Measurements from ENCODE around the gene PDZRN4. TPM values are rescaled to one million over a fixed set of nuclear protein-coding genes. Genes with fewer than 3 reads are reported as not detected.
"Not testable (repeated sequence)": the region's sequence is repeated elsewhere in the genome, so short reads cannot be mapped to it uniquely, and the experiment has no call there.

The PDZRN4 gene
- total RNA-seq, 2 experiments from 2014 or later = not detected

GRCh38 chr12:41530441-41530840 lies 342.3 kb downstream of the PDZRN4 start:
- H3K27me3 Mint-ChIP-seq (ENCODE audit: low read depth) = peaks cover 2% of the 10 kb centered on the region
- no peak for DNase-seq
- CTCF ChIA-PET = no interaction called here
- no peak overlapping the region for H3K27ac Mint-ChIP-seq
- no peaks in the 10 kb centered on the region for H3K9me3 Mint-ChIP-seq (ENCODE audit: insufficient read depth)
- no peak overlapping the region for H3K4me3 Mint-ChIP-seq
- POLR2A ChIA-PET = no interaction called here
- H3K4me1 Mint-ChIP-seq (ENCODE audit: low read depth) = no peaks in the 10 kb centered on the region
- H3K36me3 Mint-ChIP-seq (ENCODE audit: low read depth) = no peaks in the 10 kb centered on the region
- ATAC-seq = no peak

- Mint-ChIP-seq H3K27me3 (ENCODE audit: low read depth) (peaks cover 2% of the 10 kb centered on the region), H3K36me3 (ENCODE audit: low read depth) (no peaks in the 10 kb centered on the region), H3K4me1 (ENCODE audit: low read depth) (no peaks in the 10 kb centered on the region), H3K27ac (no peak overlapping the region), H3K9me3 (ENCODE audit: insufficient read depth) (no peaks in the 10 kb centered on the region), H3K4me3 (no peak overlapping the region)
- CTCF ChIA-PET = no interaction called here
- no peak for ATAC-seq
- POLR2A ChIA-PET = no interaction called here
- no peak for DNase-seq
Observed at GRCh38 chr12:41531147-41531829, 343.2 kb downstream of the PDZRN4 start.

DNA sequence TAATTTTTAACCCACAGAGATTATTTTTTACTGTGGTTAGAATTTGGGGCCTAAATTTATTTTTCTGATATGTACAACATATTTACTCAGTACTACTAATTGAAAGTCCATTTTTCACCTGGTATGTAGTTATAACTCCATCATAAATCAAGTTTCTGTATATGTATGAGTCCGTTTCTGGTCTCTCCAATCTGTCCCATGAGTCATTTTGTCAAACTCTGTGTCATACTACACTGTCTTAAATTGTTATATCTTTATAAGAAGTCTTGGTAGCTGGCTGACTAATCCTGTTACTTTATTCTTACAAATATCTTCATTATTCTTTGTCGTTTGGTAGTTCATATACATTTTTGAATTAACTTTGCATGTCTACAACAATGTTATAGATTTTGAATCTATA lies 344.0 kb downstream of the PDZRN4 start:
- Mint-ChIP-seq H3K27ac (no peak overlapping the region), H3K36me3 (ENCODE audit: low read depth) (no peaks in the 10 kb centered on the region), H3K4me3 (no peak overlapping the region), H3K9me3 (ENCODE audit: insufficient read depth) (no peaks in the 10 kb centered on the region), H3K4me1 (ENCODE audit: low read depth) (no peaks in the 10 kb centered on the region), H3K27me3 (ENCODE audit: low read depth) (peaks cover 2% of the 10 kb centered on the region)
- no peak for ATAC-seq
- DNase-seq = no peak
- ChIA-PET POLR2A (no interaction called here), CTCF (no interaction called here)

GRCh38 chr12:41536813-41537490 lies 348.8 kb downstream of the PDZRN4 start:
- Mint-ChIP-seq H3K4me3 (no peak overlapping the region), H3K9me3 (ENCODE audit: insufficient read depth) (no peaks in the 10 kb centered on the region), H3K27me3 (ENCODE audit: low read depth) (no peaks in the 10 kb centered on the region), H3K36me3 (ENCODE audit: low read depth) (no peaks in the 10 kb centered on the region), H3K27ac (no peak overlapping the region), H3K4me1 (ENCODE audit: low read depth) (no peaks in the 10 kb centered on the region)
- ChIA-PET CTCF (no interaction called here), POLR2A (no interaction called here)
- ATAC-seq = no peak
- DNase-seq = no peak

DNA sequence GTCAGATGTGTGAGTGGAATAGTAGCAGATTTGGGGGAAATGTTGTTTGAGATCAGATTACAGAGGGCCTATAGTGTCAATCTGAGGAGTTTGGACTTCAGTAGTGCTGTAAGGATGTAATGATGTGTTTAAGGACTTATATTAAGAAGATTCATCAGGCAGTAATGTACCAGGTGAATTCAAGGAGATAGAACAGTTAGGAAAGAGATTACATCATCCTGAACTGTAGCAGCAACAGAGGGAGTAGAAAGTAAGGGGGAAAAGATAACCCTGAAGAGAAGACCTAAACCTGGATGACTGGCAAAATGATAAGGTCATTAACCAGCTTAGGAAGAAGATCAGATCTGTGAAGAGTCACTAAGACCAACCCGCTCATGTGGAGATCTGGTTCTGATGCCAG lies 349.4 kb downstream of the PDZRN4 start:
- Mint-ChIP-seq H3K4me3 (no peak overlapping the region), H3K27ac (no peak overlapping the region), H3K4me1 (ENCODE audit: low read depth) (no peaks in the 10 kb centered on the region), H3K27me3 (ENCODE audit: low read depth) (no peaks in the 10 kb centered on the region), H3K36me3 (ENCODE audit: low read depth) (no peaks in the 10 kb centered on the region), H3K9me3 (ENCODE audit: insufficient read depth) (no peaks in the 10 kb centered on the region)
- DNase-seq = no peak
- ChIA-PET POLR2A (no interaction called here), CTCF (no interaction called here)
- no peak for ATAC-seq

DNA sequence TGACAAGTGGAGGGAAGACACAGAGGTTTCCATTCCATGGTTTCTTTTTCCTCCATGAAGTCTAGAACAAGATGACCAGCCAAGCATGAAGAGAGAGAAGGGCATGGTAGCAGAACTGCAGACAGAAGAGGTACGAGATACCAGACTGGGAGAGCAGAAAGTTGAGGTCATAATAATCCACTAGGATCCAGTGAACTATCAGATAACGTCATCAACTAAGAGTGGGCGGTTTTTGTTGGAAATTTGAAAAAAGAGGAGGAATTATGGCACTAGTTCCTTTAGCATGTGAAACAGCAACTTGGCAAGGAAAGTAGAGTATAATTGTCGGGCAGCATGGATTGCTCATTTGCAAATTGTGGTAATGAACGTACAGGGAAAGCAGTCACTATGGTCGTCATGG lies 357.6 kb downstream of the PDZRN4 start:
- H3K27me3 Mint-ChIP-seq (ENCODE audit: low read depth) = no peaks in the 10 kb centered on the region
- ATAC-seq (no peak), DNase-seq (no peak)
- ChIA-PET POLR2A (no interaction called here), CTCF (no interaction called here)
- H3K27ac Mint-ChIP-seq = no peak overlapping the region
- H3K4me1 Mint-ChIP-seq (ENCODE audit: low read depth) = no peaks in the 10 kb centered on the region
- no peaks in the 10 kb centered on the region for H3K36me3 Mint-ChIP-seq (ENCODE audit: low read depth)
- no peaks in the 10 kb centered on the region for H3K9me3 Mint-ChIP-seq (ENCODE audit: insufficient read depth)
- no peak overlapping the region for H3K4me3 Mint-ChIP-seq

DNA sequence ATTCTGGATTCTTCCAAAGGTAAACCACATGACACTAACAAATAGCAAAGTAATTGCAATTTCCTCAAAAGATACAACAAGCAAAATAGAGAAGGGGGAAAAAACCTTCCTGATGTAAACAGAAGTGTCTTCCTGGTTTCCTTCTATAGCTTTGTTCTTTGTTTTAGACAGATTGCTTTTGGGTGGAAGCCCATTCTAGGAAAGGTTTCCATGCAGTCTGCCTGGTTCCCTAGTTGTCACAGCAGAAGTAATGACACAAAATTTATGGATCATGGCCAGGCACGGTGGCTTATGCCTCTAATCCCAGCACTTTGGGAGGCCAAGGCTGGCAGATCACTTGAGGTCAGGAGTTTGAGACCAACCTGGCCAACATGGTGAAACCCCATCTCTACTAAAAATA lies 359.0 kb downstream of the PDZRN4 start:
- H3K36me3 Mint-ChIP-seq (ENCODE audit: low read depth); H3K4me3 Mint-ChIP-seq; DNase-seq; H3K27me3 Mint-ChIP-seq (ENCODE audit: low read depth); H3K27ac Mint-ChIP-seq; POLR2A ChIA-PET; ATAC-seq; H3K4me1 Mint-ChIP-seq (ENCODE audit: low read depth); CTCF ChIA-PET; H3K9me3 Mint-ChIP-seq (ENCODE audit: insufficient read depth): not testable (repeated sequence)

- DNase-seq = no peak
- no peak for ATAC-seq
- no peaks in the 10 kb centered on the region for H3K9me3 Mint-ChIP-seq (ENCODE audit: insufficient read depth)
- ChIA-PET CTCF (no interaction called here), POLR2A (no interaction called here)
- no peaks in the 10 kb centered on the region for H3K4me1 Mint-ChIP-seq (ENCODE audit: low read depth)
- no peak overlapping the region for H3K27ac Mint-ChIP-seq
- no peaks in the 10 kb centered on the region for H3K27me3 Mint-ChIP-seq (ENCODE audit: low read depth)
- H3K36me3 Mint-ChIP-seq (ENCODE audit: low read depth) = no peaks in the 10 kb centered on the region
- H3K4me3 Mint-ChIP-seq = no peak overlapping the region
Observed at GRCh38 chr12:41548926-41549325, 360.8 kb downstream of the PDZRN4 start.

- CTCF ChIA-PET = no interaction called here
- Mint-ChIP-seq H3K27me3 (ENCODE audit: low read depth) (no peaks in the 10 kb centered on the region), H3K4me3 (no peak overlapping the region), H3K9me3 (ENCODE audit: insufficient read depth) (no peaks in the 10 kb centered on the region), H3K27ac (no peak overlapping the region), H3K4me1 (ENCODE audit: low read depth) (no peaks in the 10 kb centered on the region), H3K36me3 (ENCODE audit: low read depth) (no peaks in the 10 kb centered on the region)
- DNase-seq = no peak
- no peak for ATAC-seq
- POLR2A ChIA-PET = no interaction called here
Observed at GRCh38 chr12:41552588-41552987, 364.5 kb downstream of the PDZRN4 start.

DNA sequence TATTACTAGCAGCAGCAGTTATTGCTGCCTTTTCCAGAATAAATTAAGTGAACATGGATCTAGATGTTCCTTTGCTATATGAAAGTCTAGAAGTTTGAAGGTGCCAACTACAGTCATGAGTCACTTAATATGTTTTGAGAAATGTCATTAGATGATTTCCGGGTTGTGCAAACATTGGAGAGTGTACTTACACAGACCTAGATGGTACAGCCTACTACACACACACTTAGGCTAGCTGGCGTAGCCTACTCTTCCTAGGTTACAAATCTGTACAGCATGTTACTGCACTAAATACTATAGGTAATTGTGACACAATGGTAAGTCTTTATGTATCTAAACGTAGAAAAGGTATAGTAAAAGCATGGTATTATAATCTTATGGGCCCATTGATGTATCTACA lies 368.1 kb downstream of the PDZRN4 start:
- H3K9me3 Mint-ChIP-seq (ENCODE audit: insufficient read depth) = no peaks in the 10 kb centered on the region
- ATAC-seq (no peak), DNase-seq (no peak)
- ChIA-PET POLR2A (no interaction called here), CTCF (no interaction called here)
- H3K4me3 Mint-ChIP-seq = no peak overlapping the region
- no peak overlapping the region for H3K27ac Mint-ChIP-seq
- H3K27me3 Mint-ChIP-seq (ENCODE audit: low read depth) = no peaks in the 10 kb centered on the region
- H3K4me1 Mint-ChIP-seq (ENCODE audit: low read depth) = no peaks in the 10 kb centered on the region
- no peaks in the 10 kb centered on the region for H3K36me3 Mint-ChIP-seq (ENCODE audit: low read depth)

GRCh38 chr12:41557344-41557743 lies 369.2 kb downstream of the PDZRN4 start:
- Mint-ChIP-seq H3K9me3 (ENCODE audit: insufficient read depth) (no peaks in the 10 kb centered on the region), H3K36me3 (ENCODE audit: low read depth) (no peaks in the 10 kb centered on the region), H3K27ac (no peak overlapping the region), H3K4me1 (ENCODE audit: low read depth) (no peaks in the 10 kb centered on the region), H3K4me3 (no peak overlapping the region), H3K27me3 (ENCODE audit: low read depth) (no peaks in the 10 kb centered on the region)
- ATAC-seq (no peak), DNase-seq (no peak)
- ChIA-PET POLR2A (no interaction called here), CTCF (no interaction called here)

- Mint-ChIP-seq H3K27ac (no peak overlapping the region), H3K36me3 (ENCODE audit: low read depth) (no peaks in the 10 kb centered on the region), H3K4me3 (no peak overlapping the region), H3K4me1 (ENCODE audit: low read depth) (no peaks in the 10 kb centered on the region), H3K9me3 (ENCODE audit: insufficient read depth) (no peaks in the 10 kb centered on the region), H3K27me3 (ENCODE audit: low read depth) (no peaks in the 10 kb centered on the region)
- ChIA-PET POLR2A (no interaction called here), CTCF (no interaction called here)
- ATAC-seq = no peak
- no peak for DNase-seq
Observed at GRCh38 chr12:41558671-41559070, 370.6 kb downstream of the PDZRN4 start.

- H3K27me3 Mint-ChIP-seq (ENCODE audit: low read depth) = no peaks in the 10 kb centered on the region
- no peaks in the 10 kb centered on the region for H3K9me3 Mint-ChIP-seq (ENCODE audit: insufficient read depth)
- no peak overlapping the region for H3K27ac Mint-ChIP-seq
- ATAC-seq (no peak), DNase-seq (no peak)
- no peaks in the 10 kb centered on the region for H3K36me3 Mint-ChIP-seq (ENCODE audit: low read depth)
- ChIA-PET POLR2A (no interaction called here), CTCF (no interaction called here)
- no peak overlapping the region for H3K4me3 Mint-ChIP-seq
- no peaks in the 10 kb centered on the region for H3K4me1 Mint-ChIP-seq (ENCODE audit: low read depth)
Observed at GRCh38 chr12:41563051-41563450, 374.9 kb downstream of the PDZRN4 start.

Data from activated CD8-positive, alpha-beta T cell treated with anti-CD3 and anti-CD28 coated beads, Interleukin-2, amount 10 ng/mL, durations not matched to agents 7 days and 5 days (primary cell).